ENCODE measurements around the gene CDC14A. TPM values are rescaled to one million over a fixed set of nuclear protein-coding genes. Genes with fewer than 3 reads are reported as not detected.

The CDC14A gene
- total RNA-seq, 2 donors from 2014 or later, result 9.6 to 16.8 TPM

DNA sequence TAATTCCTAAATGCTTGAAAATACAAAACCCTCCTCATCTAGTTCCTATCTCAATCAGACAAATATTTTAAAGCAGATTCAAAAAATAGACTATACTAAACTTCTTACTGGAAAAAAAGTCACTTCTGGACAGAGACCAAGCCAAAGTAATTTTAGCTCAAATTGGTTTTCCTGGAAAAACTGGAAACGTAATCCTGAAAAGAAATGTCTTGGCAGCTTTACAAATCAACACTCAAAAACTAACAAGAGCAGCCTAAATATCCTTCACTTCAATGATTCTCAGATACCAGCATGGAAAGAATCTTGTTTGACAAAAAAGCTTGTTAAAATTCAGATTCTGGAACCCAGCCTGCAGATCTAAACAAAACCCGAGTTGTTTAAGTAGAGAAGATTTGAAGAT lies 176.6 kb downstream of the CDC14A start:
- Histone ChIP-seq H3K9me3 (no peaks in the 10 kb centered on the region), H3K9ac (ENCODE audit: low read depth in 2 of 2, low read length in 2 of 2) (no peak overlapping the region), H3K4me3 (no peak overlapping the region), H3K27me3 (no peaks in the 10 kb centered on the region), H3K4me1 (no peaks in the 10 kb centered on the region), H3K27ac (peak overlapping the region; percentile 18), H3K36me3 (no peaks in the 10 kb centered on the region)
- intact Hi-C loops (cut with DNase I), result no loop called here
- no peak for DNase-seq
- TF ChIP-seq, protein P1, sequence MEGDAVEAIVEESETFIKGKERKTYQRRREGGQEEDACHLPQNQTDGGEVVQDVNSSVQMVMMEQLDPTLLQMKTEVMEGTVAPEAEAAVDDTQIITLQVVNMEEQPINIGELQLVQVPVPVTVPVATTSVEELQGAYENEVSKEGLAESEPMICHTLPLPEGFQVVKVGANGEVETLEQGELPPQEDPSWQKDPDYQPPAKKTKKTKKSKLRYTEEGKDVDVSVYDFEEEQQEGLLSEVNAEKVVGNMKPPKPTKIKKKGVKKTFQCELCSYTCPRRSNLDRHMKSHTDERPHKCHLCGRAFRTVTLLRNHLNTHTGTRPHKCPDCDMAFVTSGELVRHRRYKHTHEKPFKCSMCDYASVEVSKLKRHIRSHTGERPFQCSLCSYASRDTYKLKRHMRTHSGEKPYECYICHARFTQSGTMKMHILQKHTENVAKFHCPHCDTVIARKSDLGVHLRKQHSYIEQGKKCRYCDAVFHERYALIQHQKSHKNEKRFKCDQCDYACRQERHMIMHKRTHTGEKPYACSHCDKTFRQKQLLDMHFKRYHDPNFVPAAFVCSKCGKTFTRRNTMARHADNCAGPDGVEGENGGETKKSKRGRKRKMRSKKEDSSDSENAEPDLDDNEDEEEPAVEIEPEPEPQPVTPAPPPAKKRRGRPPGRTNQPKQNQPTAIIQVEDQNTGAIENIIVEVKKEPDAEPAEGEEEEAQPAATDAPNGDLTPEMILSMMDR (IDR thresholded peaks at IDR 0.05), result no peak

DNA sequence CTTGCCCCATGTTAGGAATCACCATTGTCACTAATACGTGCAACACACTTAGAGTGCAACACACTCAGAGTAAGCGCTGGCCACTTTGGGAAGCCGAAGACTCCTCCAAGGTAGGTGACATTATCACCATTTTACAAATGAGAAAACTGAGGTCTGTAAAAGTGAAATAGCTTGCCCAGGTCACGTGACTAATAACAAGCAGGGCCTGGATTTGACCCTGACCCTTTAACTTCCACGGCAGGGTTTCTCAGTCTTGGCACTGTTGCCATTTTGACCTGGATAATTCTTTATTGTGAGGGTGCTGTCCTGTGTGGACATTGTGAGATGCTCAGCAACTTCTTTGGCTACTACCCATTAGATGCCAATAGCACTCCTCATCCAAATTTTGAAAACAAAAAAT lies 177.8 kb downstream of the CDC14A start:
- no peak for DNase-seq
- intact Hi-C loops (cut with DNase I), result no loop called here
- TF ChIP-seq, protein P1 (IDR thresholded peaks at IDR 0.05), result no peak
- H3K36me3 ChIP-seq, result no peaks in the 10 kb centered on the region
- H3K4me1 ChIP-seq, result no peaks in the 10 kb centered on the region
- H3K9ac ChIP-seq (ENCODE audit: low read depth in 2 of 2, low read length in 2 of 2), result no peak overlapping the region
- H3K4me3 ChIP-seq, result no peak overlapping the region
- no peak overlapping the region for H3K27ac ChIP-seq
- no peaks in the 10 kb centered on the region for H3K27me3 ChIP-seq
- no peaks in the 10 kb centered on the region for H3K9me3 ChIP-seq

DNA sequence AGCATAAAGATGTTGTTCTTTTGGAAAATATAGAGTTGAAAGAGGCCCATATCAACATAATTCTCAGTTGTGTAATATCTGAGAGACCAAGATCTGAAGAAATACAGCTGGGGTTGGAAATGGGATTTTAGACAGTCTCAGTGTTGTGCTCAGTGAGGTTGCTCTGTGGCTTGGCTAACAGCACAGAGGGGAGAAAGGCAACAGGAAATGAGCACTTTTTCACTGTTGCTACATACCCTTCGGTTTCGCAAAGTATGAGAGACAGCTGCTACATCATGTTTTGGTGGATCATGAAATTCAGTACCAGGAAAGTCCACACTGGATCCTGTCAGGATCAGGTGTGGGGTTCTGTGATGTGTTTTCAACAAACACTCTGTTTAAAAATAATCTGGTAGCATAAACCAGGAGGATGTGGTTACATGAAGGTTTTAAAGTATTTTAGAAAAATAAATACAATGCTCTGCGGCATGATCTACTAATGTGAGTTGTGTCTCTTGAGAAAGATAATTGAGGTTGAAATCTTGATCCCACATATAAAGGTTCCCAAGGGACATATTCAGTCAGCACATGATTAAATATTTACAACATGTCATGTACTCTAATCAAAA lies 178.7 kb downstream of the CDC14A start:
- TF ChIP-seq, protein P1 (IDR thresholded peaks at IDR 0.05), result no peak
- H3K27ac ChIP-seq, result no peak overlapping the region
- H3K36me3 ChIP-seq, result no peaks in the 10 kb centered on the region
- H3K27me3 ChIP-seq, result no peaks in the 10 kb centered on the region
- H3K4me1 ChIP-seq, result no peaks in the 10 kb centered on the region
- intact Hi-C loops (cut with DNase I), result no loop called here
- no peaks in the 10 kb centered on the region for H3K9me3 ChIP-seq
- DNase-seq, result no peak
- H3K9ac ChIP-seq (ENCODE audit: low read depth in 2 of 2, low read length in 2 of 2), result no peak overlapping the region
- no peak overlapping the region for H3K4me3 ChIP-seq

DNA sequence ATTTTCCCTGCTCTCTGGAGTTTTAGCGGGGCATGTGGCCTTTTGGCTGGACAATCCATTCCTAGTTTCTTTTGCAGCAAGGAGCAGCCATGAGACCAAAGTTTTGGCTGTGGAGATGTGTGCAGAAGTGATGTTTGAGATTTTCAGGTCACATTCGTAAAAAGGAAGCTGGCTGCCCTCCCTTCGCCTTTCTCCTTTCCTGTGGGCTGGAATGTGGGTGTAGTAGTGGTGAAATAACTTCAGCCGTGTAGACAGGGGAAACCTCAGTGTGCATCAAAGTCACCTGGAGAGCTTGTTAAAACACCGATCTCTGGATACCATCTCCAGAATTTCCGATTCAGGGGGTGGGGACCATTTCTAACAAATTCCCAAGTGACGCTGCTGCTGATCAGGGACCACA lies 180.3 kb downstream of the CDC14A start:
- Histone ChIP-seq H3K36me3 (no peaks in the 10 kb centered on the region), H3K4me1 (no peaks in the 10 kb centered on the region), H3K9me3 (no peaks in the 10 kb centered on the region), H3K27me3 (no peaks in the 10 kb centered on the region), H3K9ac (ENCODE audit: low read depth in 2 of 2, low read length in 2 of 2) (no peak overlapping the region), H3K4me3 (no peak overlapping the region), H3K27ac (no peak overlapping the region)
- intact Hi-C loops (cut with DNase I), result no loop called here
- no peak for DNase-seq
- TF ChIP-seq, protein P1 (IDR thresholded peaks at IDR 0.05), result no peak

DNA sequence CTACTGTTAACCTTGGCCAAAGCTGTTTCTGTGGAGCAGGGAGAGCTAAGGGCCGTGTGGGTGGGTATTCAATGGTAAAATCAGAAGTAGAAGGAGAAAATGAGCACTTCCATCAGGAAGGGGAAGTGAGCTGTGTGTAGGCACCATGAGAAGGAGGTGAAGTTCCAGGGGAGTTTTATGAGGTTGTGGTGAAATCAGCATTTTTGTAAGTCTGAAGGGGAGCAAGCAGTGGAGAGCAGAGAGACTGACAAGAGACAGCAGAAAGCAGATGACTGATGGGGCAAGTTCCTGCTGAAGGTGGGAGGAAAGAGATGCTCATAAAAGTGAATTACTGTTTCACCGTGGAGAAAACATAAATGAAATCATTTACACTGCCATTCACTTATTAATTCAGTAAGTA lies 183.0 kb downstream of the CDC14A start:
- Histone ChIP-seq H3K36me3 (no peaks in the 10 kb centered on the region), H3K4me1 (no peaks in the 10 kb centered on the region), H3K27me3 (peaks cover 21% of the 10 kb centered on the region), H3K4me3 (no peak overlapping the region), H3K9ac (ENCODE audit: low read depth in 2 of 2, low read length in 2 of 2) (no peak overlapping the region), H3K9me3 (no peaks in the 10 kb centered on the region), H3K27ac (no peak overlapping the region)
- intact Hi-C loops (cut with DNase I), result no loop called here
- no peak for DNase-seq
- TF ChIP-seq, protein P1 (IDR thresholded peaks at IDR 0.05), result no peak

All from colonic mucosa (tissue), 4 donors.